ENCODE measurements around the gene GPR146.

Gene GPR146

GRCh38 chr7:1078985-1079384 is 34.6 kb downstream of the GPR146 start:
- TF ChIP-seq CTCF (IDR thresholded peaks at IDR 0.05; ENCODE audit: borderline replicate concordance, control extremely low read depth, extremely low read depth, insufficient read depth, missing control alignments): no peak
- no peak for DNase-seq (ENCODE audit: low spot score)
- in situ Hi-C loops (cut with MboI; ENCODE audit: low sequenced_read_pairs, unreplicated experiment): no loop called here

- DNase-seq (ENCODE audit: low spot score): no peak
- TF ChIP-seq CTCF (IDR thresholded peaks at IDR 0.05; ENCODE audit: borderline replicate concordance, control extremely low read depth, extremely low read depth, insufficient read depth, missing control alignments): no peak
- in situ Hi-C loops (cut with MboI; ENCODE audit: low sequenced_read_pairs, unreplicated experiment): no loop called here
Observed at GRCh38 chr7:1079546-1079945, 35.2 kb downstream of the GPR146 start.

- no peak for TF ChIP-seq CTCF (IDR thresholded peaks at IDR 0.05; ENCODE audit: borderline replicate concordance, control extremely low read depth, extremely low read depth, insufficient read depth, missing control alignments)
- DNase-seq (ENCODE audit: low spot score): no peak
- in situ Hi-C loops (cut with MboI; ENCODE audit: low sequenced_read_pairs, unreplicated experiment): loop anchor here (10.0 kb wide), 1 partner anchor 86 kb away; no protein-coding TSS in a partner anchor
Observed at GRCh38 chr7:1080252-1080920, 36.0 kb downstream of the GPR146 start.

- TF ChIP-seq CTCF (IDR thresholded peaks at IDR 0.05; ENCODE audit: borderline replicate concordance, control extremely low read depth, extremely low read depth, insufficient read depth, missing control alignments): no peak
- in situ Hi-C loops (cut with MboI; ENCODE audit: low sequenced_read_pairs, unreplicated experiment): loop anchor here (10.0 kb wide), 1 partner anchor 86 kb away; no protein-coding TSS in a partner anchor
- no peak for DNase-seq (ENCODE audit: low spot score)
Observed at GRCh38 chr7:1080921-1081255, 36.5 kb downstream of the GPR146 start.

GRCh38 chr7:1081336-1081735 is 37.0 kb downstream of the GPR146 start:
- in situ Hi-C loops (cut with MboI; ENCODE audit: low sequenced_read_pairs, unreplicated experiment): loop anchor here (10.0 kb wide), 1 partner anchor 87 kb away; no protein-coding TSS in a partner anchor
- DNase-seq (ENCODE audit: low spot score): no peak
- TF ChIP-seq CTCF (IDR thresholded peaks at IDR 0.05; ENCODE audit: borderline replicate concordance, control extremely low read depth, extremely low read depth, insufficient read depth, missing control alignments): no peak

GRCh38 chr7:1081931-1082401 is 37.6 kb downstream of the GPR146 start:
- TF ChIP-seq CTCF (IDR thresholded peaks at IDR 0.05; ENCODE audit: borderline replicate concordance, control extremely low read depth, extremely low read depth, insufficient read depth, missing control alignments): no peak
- DNase-seq (ENCODE audit: low spot score): no peak
- in situ Hi-C loops (cut with MboI; ENCODE audit: low sequenced_read_pairs, unreplicated experiment): loop anchor here (10.0 kb wide), 1 partner anchor 87 kb away; no protein-coding TSS in a partner anchor

All from GM13976 (cell line).